ENCODE measurements around the gene SESN1. TPM values are rescaled to one million over a fixed set of nuclear protein-coding genes. Genes with fewer than 3 reads are reported as not detected.

Gene SESN1
- polyA plus RNA-seq, 4 donors: 13.8 to 30.2 (median 16.7) TPM

- 18 to 53% (median 41%) methylated on average over 4 of the region's 4 CpGs for WGBS, 3 donors
- Histone ChIP-seq H3K27ac (ENCODE audit: low read depth in 1 of 3, low read length in 2 of 3) (no peak overlapping the region), H3K36me3 (ENCODE audit: control insufficient read depth in 3 of 3, insufficient read depth in 2 of 3, low read depth in 1 of 3, low read length in 3 of 3) (peaks cover 0 to 7% (median 0%) of the 10 kb centered on the region in 3 donors), H3K4me1 (ENCODE audit: control insufficient read depth in 3 of 3, insufficient read depth in 2 of 3, low read depth in 1 of 3, low read length in 2 of 3) (peaks cover 0 to 4% (median 2%) of the 10 kb centered on the region in 3 donors), H3K4me3 (ENCODE audit: low read depth in 1 of 3, low read length in 3 of 3) (no peak overlapping the region), H3K27me3 (ENCODE audit: control insufficient read depth in 3 of 3, insufficient read depth in 3 of 3, low read length in 3 of 3) (no peaks in the 10 kb centered on the region), H3K9me3 (ENCODE audit: control insufficient read depth in 2 of 2, insufficient read depth in 1 of 2, low read depth in 1 of 2, low read length in 1 of 2) (no peaks in the 10 kb centered on the region)
- DNase-seq (peak; percentile 41 to 48), FAIRE-seq (no peak)
These were observed 31.8 kb downstream of the SESN1 start for GRCh38 chr6:109062767-109063352.

- Histone ChIP-seq H3K4me1 (ENCODE audit: control insufficient read depth in 3 of 3, insufficient read depth in 2 of 3, low read depth in 1 of 3, low read length in 2 of 3) (peaks cover 0 to 4% (median 2%) of the 10 kb centered on the region in 3 donors), H3K27ac (ENCODE audit: low read depth in 1 of 3, low read length in 2 of 3) (no peak overlapping the region), H3K27me3 (ENCODE audit: control insufficient read depth in 3 of 3, insufficient read depth in 3 of 3, low read length in 3 of 3) (no peaks in the 10 kb centered on the region), H3K36me3 (ENCODE audit: control insufficient read depth in 3 of 3, insufficient read depth in 2 of 3, low read depth in 1 of 3, low read length in 3 of 3) (peaks cover 0 to 7% (median 0%) of the 10 kb centered on the region in 3 donors), H3K4me3 (ENCODE audit: low read depth in 1 of 3, low read length in 3 of 3) (no peak overlapping the region), H3K9me3 (ENCODE audit: control insufficient read depth in 2 of 2, insufficient read depth in 1 of 2, low read depth in 1 of 2, low read length in 1 of 2) (no peaks in the 10 kb centered on the region)
- DNase-seq (no peak), FAIRE-seq (no peak)
- 89 to 97% (median 94%) methylated on average over 5 of the region's 5 CpGs for WGBS, 3 donors
These were observed 32.4 kb downstream of the SESN1 start for GRCh38 chr6:109062216-109062615.

GRCh38 chr6:109060571-109060970, 34.1 kb downstream of the SESN1 start:
- peaks cover 0 to 8% (median 2%) of the 10 kb centered on the region in 3 donors for H3K4me1 ChIP-seq (ENCODE audit: control insufficient read depth in 3 of 3, insufficient read depth in 2 of 3, low read depth in 1 of 3, low read length in 2 of 3)
- no peak overlapping the region for H3K4me3 ChIP-seq (ENCODE audit: low read depth in 1 of 3, low read length in 3 of 3)
- DNase-seq: no peak
- WGBS, 3 donors: 69 to 73% (median 71%) methylated on average over 2 of the region's 2 CpGs
- peaks cover 0 to 7% (median 0%) of the 10 kb centered on the region in 3 donors for H3K36me3 ChIP-seq (ENCODE audit: control insufficient read depth in 3 of 3, insufficient read depth in 2 of 3, low read depth in 1 of 3, low read length in 3 of 3)
- H3K9me3 ChIP-seq (ENCODE audit: control insufficient read depth in 2 of 2, insufficient read depth in 1 of 2, low read depth in 1 of 2, low read length in 1 of 2): no peaks in the 10 kb centered on the region
- no peak for FAIRE-seq
- no peak overlapping the region for H3K27ac ChIP-seq (ENCODE audit: low read depth in 1 of 3, low read length in 2 of 3)
- no peaks in the 10 kb centered on the region for H3K27me3 ChIP-seq (ENCODE audit: control insufficient read depth in 3 of 3, insufficient read depth in 3 of 3, low read length in 3 of 3)

GRCh38 chr6:109059571-109060021, 35.0 kb downstream of the SESN1 start:
- WGBS, 3 donors: 31 to 42% (median 38%) methylated on average over 4 of the region's 4 CpGs
- Histone ChIP-seq H3K27ac (ENCODE audit: low read depth in 1 of 3, low read length in 2 of 3) (peak overlapping the region in 2 of 3 donors; percentile 26 to 72), H3K27me3 (ENCODE audit: control insufficient read depth in 3 of 3, insufficient read depth in 3 of 3, low read length in 3 of 3) (no peaks in the 10 kb centered on the region), H3K4me3 (ENCODE audit: low read depth in 1 of 3, low read length in 3 of 3) (no peak overlapping the region), H3K36me3 (ENCODE audit: control insufficient read depth in 3 of 3, insufficient read depth in 2 of 3, low read depth in 1 of 3, low read length in 3 of 3) (peaks cover 0 to 7% (median 0%) of the 10 kb centered on the region in 3 donors), H3K4me1 (ENCODE audit: control insufficient read depth in 3 of 3, insufficient read depth in 2 of 3, low read depth in 1 of 3, low read length in 2 of 3) (peaks cover 0 to 8% (median 2%) of the 10 kb centered on the region in 3 donors), H3K9me3 (ENCODE audit: control insufficient read depth in 2 of 2, insufficient read depth in 1 of 2, low read depth in 1 of 2, low read length in 1 of 2) (no peaks in the 10 kb centered on the region)
- peak in 1 of 2 donors; percentile 49 for DNase-seq
- peak; percentile 59 for FAIRE-seq

- peaks cover 0 to 7% (median 0%) of the 10 kb centered on the region in 3 donors for H3K36me3 ChIP-seq (ENCODE audit: control insufficient read depth in 3 of 3, insufficient read depth in 2 of 3, low read depth in 1 of 3, low read length in 3 of 3)
- H3K4me1 ChIP-seq (ENCODE audit: control insufficient read depth in 3 of 3, insufficient read depth in 2 of 3, low read depth in 1 of 3, low read length in 2 of 3): peaks cover 0 to 8% (median 2%) of the 10 kb centered on the region in 3 donors
- DNase-seq (no peak), FAIRE-seq (no peak)
- H3K27ac ChIP-seq (ENCODE audit: low read depth in 1 of 3, low read length in 2 of 3): peak overlapping the region in 2 of 3 donors; percentile 26 to 72
- 54 to 68% (median 60%) methylated on average over 3 of the region's 3 CpGs for WGBS, 3 donors
- no peak overlapping the region for H3K4me3 ChIP-seq (ENCODE audit: low read depth in 1 of 3, low read length in 3 of 3)
- no peaks in the 10 kb centered on the region for H3K9me3 ChIP-seq (ENCODE audit: control insufficient read depth in 2 of 2, insufficient read depth in 1 of 2, low read depth in 1 of 2, low read length in 1 of 2)
- H3K27me3 ChIP-seq (ENCODE audit: control insufficient read depth in 3 of 3, insufficient read depth in 3 of 3, low read length in 3 of 3): no peaks in the 10 kb centered on the region
These were observed 35.5 kb downstream of the SESN1 start for GRCh38 chr6:109059153-109059552.

GRCh38 chr6:109058620-109059019, 36.0 kb downstream of the SESN1 start:
- no peak for DNase-seq
- Histone ChIP-seq H3K4me3 (ENCODE audit: low read depth in 1 of 3, low read length in 3 of 3) (no peak overlapping the region), H3K36me3 (ENCODE audit: control insufficient read depth in 3 of 3, insufficient read depth in 2 of 3, low read depth in 1 of 3, low read length in 3 of 3) (peaks cover 0 to 7% (median 0%) of the 10 kb centered on the region in 3 donors), H3K27ac (ENCODE audit: low read depth in 1 of 3, low read length in 2 of 3) (no peak overlapping the region), H3K27me3 (ENCODE audit: control insufficient read depth in 3 of 3, insufficient read depth in 3 of 3, low read length in 3 of 3) (no peaks in the 10 kb centered on the region), H3K9me3 (ENCODE audit: control insufficient read depth in 2 of 2, insufficient read depth in 1 of 2, low read depth in 1 of 2, low read length in 1 of 2) (no peaks in the 10 kb centered on the region), H3K4me1 (ENCODE audit: control insufficient read depth in 3 of 3, insufficient read depth in 2 of 3, low read depth in 1 of 3, low read length in 2 of 3) (peaks cover 0 to 8% (median 2%) of the 10 kb centered on the region in 3 donors)
- FAIRE-seq: no peak
- 53 to 74% (median 68%) methylated on average over 2 of the region's 2 CpGs for WGBS, 3 donors

GRCh38 chr6:109056661-109057060, 38.0 kb downstream of the SESN1 start:
- Histone ChIP-seq H3K27ac (ENCODE audit: low read depth in 1 of 3, low read length in 2 of 3) (no peak overlapping the region), H3K9me3 (ENCODE audit: control insufficient read depth in 2 of 2, insufficient read depth in 1 of 2, low read depth in 1 of 2, low read length in 1 of 2) (no peaks in the 10 kb centered on the region), H3K4me1 (ENCODE audit: control insufficient read depth in 3 of 3, insufficient read depth in 2 of 3, low read depth in 1 of 3, low read length in 2 of 3) (peaks cover 0 to 4% (median 0%) of the 10 kb centered on the region in 3 donors), H3K36me3 (ENCODE audit: control insufficient read depth in 3 of 3, insufficient read depth in 2 of 3, low read depth in 1 of 3, low read length in 3 of 3) (peaks cover 0 to 3% (median 0%) of the 10 kb centered on the region in 3 donors), H3K27me3 (ENCODE audit: control insufficient read depth in 3 of 3, insufficient read depth in 3 of 3, low read length in 3 of 3) (no peaks in the 10 kb centered on the region), H3K4me3 (ENCODE audit: low read depth in 1 of 3, low read length in 3 of 3) (no peak overlapping the region)
- FAIRE-seq: no peak
- no peak for DNase-seq

GRCh38 chr6:109055771-109056235, 38.8 kb downstream of the SESN1 start:
- Histone ChIP-seq H3K36me3 (ENCODE audit: control insufficient read depth in 3 of 3, insufficient read depth in 2 of 3, low read depth in 1 of 3, low read length in 3 of 3) (no peaks in the 10 kb centered on the region), H3K9me3 (ENCODE audit: control insufficient read depth in 2 of 2, insufficient read depth in 1 of 2, low read depth in 1 of 2, low read length in 1 of 2) (no peaks in the 10 kb centered on the region), H3K27me3 (ENCODE audit: control insufficient read depth in 3 of 3, insufficient read depth in 3 of 3, low read length in 3 of 3) (no peaks in the 10 kb centered on the region), H3K4me1 (ENCODE audit: control insufficient read depth in 3 of 3, insufficient read depth in 2 of 3, low read depth in 1 of 3, low read length in 2 of 3) (peaks cover 0 to 4% (median 0%) of the 10 kb centered on the region in 3 donors), H3K4me3 (ENCODE audit: low read depth in 1 of 3, low read length in 3 of 3) (no peak overlapping the region), H3K27ac (ENCODE audit: low read depth in 1 of 3, low read length in 2 of 3) (no peak overlapping the region)
- FAIRE-seq: no peak
- DNase-seq: no peak
- 88 to 97% (median 95%) methylated on average over 1 of the region's 1 CpG for WGBS, 3 donors

All from small intestine (tissue), 7 donors.